HCT116 (cell line): ENCODE results near the gene CEP112. TPM values are rescaled to one million over a fixed set of nuclear protein-coding genes. Genes with fewer than 3 reads are reported as not detected.

Experiments used
- ATAC-seq: fragments of 200-7000 bp; cut with Tn5 transposase; 2 replicates; pipeline ENCODE4 v1.9.1; 2020; ENCODE audit warnings: mild to moderate bottlenecking, moderate library complexity
- BruUV-seq: library from RNA; stranded (reverse); fragments of 400-500 nt; replicated peaks from 2 replicates; lab custom pipeline; 2021; lab: Mats Ljungman, UMichigan
- CTCF ChIA-PET: fragments of 300-600 bp; sonication (Branson Sonifier 250); formaldehyde crosslinking; loops from one replicate; lab custom pipeline; 2021; ENCODE audit warnings: antibody characterized with exemption; lab: Charles Lee
- POLR2A ChIA-PET: fragments of 300-600, 350-600 bp; sonication (Branson Sonifier 250); formaldehyde crosslinking; loops from one replicate; lab custom pipeline; 2021; ENCODE audit warnings: antibody characterized with exemption; lab: Charles Lee
- RAD21 ChIA-PET, 2 experiments: fragments of 300-600 bp; sonication (Branson Sonifier 250); formaldehyde crosslinking; loops; one replicate each; lab custom pipeline; 2023; ENCODE audit warnings: low total read pairs in 2 of 2; ENCODE audit not compliant: uncharacterized antibody in 2 of 2, unreplicated experiment in 2 of 2, low non-redundant PET in 1 of 2; lab: Charles Lee
- DNase-seq: peaks from one replicate; pipeline ENCODE4 v3.0.0-alpha.2; 2010; ENCODE audit warnings: low read depth, low spot score
- H2AFZ ChIP-seq: fragments of 200-600 bp; shearing (Covaris generic), sonication (generic); 2 replicates; pipeline ENCODE4 v1.6.1; 2017; ENCODE audit warnings: low read depth, mixed run types, mixed read lengths, antibody characterized with exemption, low read length; ENCODE audit not compliant: poor library complexity, severe bottlenecking
- H3K27ac ChIP-seq: 2 replicates; pipeline ENCODE4 v1.5.1; 2012; ENCODE audit warnings: low read depth, low read length
- H3K27me3 ChIP-seq: fragments of 200-600 bp; sonication (generic); 2 replicates; pipeline ENCODE4 v1.6.1; 2016; ENCODE audit warnings: mixed run types, low read length, mixed read lengths; ENCODE audit not compliant: insufficient read depth
- H3K36me3 ChIP-seq, 2 experiments: fragments of 200-500 bp in 1 of 2; fragments of 200-600 bp in 1 of 2; sonication (Bioruptor generic) in 1 of 2; sonication (generic) in 1 of 2; 2 replicates each; pipeline versions ENCODE4 v1.5.1 to v1.6.1; 2014 to 2016; ENCODE audit warnings: low read length in 2 of 2, inconsistent platforms in 1 of 2, mixed read lengths in 1 of 2, mixed run types in 1 of 2; ENCODE audit not compliant: insufficient read depth in 2 of 2, control insufficient read depth in 1 of 2
- H3K4me1 ChIP-seq, 2 experiments: fragments of 200-600 bp in 1 of 2; sonication (generic) in 1 of 2; 2 replicates each; pipeline versions ENCODE4 v1.5.1 to v1.6.1; 2012 to 2017; ENCODE audit warnings: low read length in 2 of 2, inconsistent platforms in 1 of 2, mild to moderate bottlenecking in 1 of 2, mixed read lengths in 1 of 2, mixed run types in 1 of 2, moderate library complexity in 1 of 2; ENCODE audit not compliant: insufficient read depth in 2 of 2, control insufficient read depth in 1 of 2
- H3K4me2 ChIP-seq: fragments of 200-600 bp; sonication (generic); 2 replicates; pipeline ENCODE4 v1.6.1; 2017; ENCODE audit warnings: mixed run types, low read length, mixed read lengths
- H3K4me3 ChIP-seq, 2 experiments: fragments of 200-600 bp in 1 of 2; sonication (generic) in 1 of 2; replicated peaks in 1 of 2; 2 replicates each; pipeline ENCODE4 v1.5.1; 2011 to 2016; ENCODE audit warnings: low read length in 2 of 2, control low read depth in 1 of 2, low read depth in 1 of 2, mild to moderate bottlenecking in 1 of 2, mixed read lengths in 1 of 2, mixed run types in 1 of 2
- H3K79me2 ChIP-seq: fragments of 200-600 bp; sonication (generic); 2 replicates; pipeline ENCODE4 v1.6.1; 2017; ENCODE audit warnings: mild to moderate bottlenecking, mixed run types, low read length, moderate library complexity, mixed read lengths; ENCODE audit not compliant: insufficient read depth
- H3K9ac ChIP-seq: fragments of 200-600 bp; sonication (generic); 2 replicates; pipeline ENCODE4 v1.6.1; 2016; ENCODE audit warnings: low read length, mixed read lengths
- H3K9me2 ChIP-seq: fragments of 200-600 bp; sonication (generic), shearing (Covaris generic); 2 replicates; pipeline ENCODE4 v1.6.1; 2017; ENCODE audit warnings: mixed run types, mild to moderate bottlenecking, moderate library complexity; ENCODE audit not compliant: insufficient read depth
- H3K9me3 ChIP-seq, 2 experiments: fragments of 200-500 bp in 1 of 2; fragments of 200-600 bp in 1 of 2; sonication (Bioruptor generic) in 1 of 2; sonication (generic) in 1 of 2; 2 replicates each; pipeline ENCODE4 v1.6.1; 2014 to 2017; ENCODE audit warnings: low read length in 2 of 2, mixed read lengths in 2 of 2, inconsistent platforms in 1 of 2, low read depth in 1 of 2, mild to moderate bottlenecking in 1 of 2, mixed run types in 1 of 2, moderate library complexity in 1 of 2; ENCODE audit not compliant: control insufficient read depth in 1 of 2, insufficient read depth in 1 of 2
- H4K20me1 ChIP-seq: fragments of 200-600 bp; sonication (generic), shearing (Covaris generic); 2 replicates; pipeline ENCODE4 v1.6.1; 2017; ENCODE audit warnings: mixed run types, mild to moderate bottlenecking, moderate library complexity; ENCODE audit not compliant: insufficient read depth
- CEBPB ChIP-seq: IDR thresholded peaks from 2 replicates; pipeline ENCODE4 v1.6.1; 2012; ENCODE audit warnings: low read depth
- ELF1 ChIP-seq: IDR thresholded peaks from 2 replicates; pipeline ENCODE4 v1.6.1; 2012; ENCODE audit warnings: low read depth, borderline replicate concordance
- EZH2 ChIP-seq: fragments of 200-600 bp; sonication (generic); IDR thresholded peaks from 2 replicates; pipeline ENCODE4 v1.6.1; 2017; ENCODE audit warnings: antibody characterized with exemption, mixed run types
- EZH2phosphoT487 ChIP-seq: fragments of 200-600 bp; IDR thresholded peaks from 2 replicates; pipeline ENCODE4 v1.6.1; 2018; ENCODE audit warnings: antibody characterized with exemption, borderline replicate concordance
- JUND ChIP-seq: IDR thresholded peaks from 2 replicates; pipeline ENCODE4 v1.6.1; 2012
- POLR2AphosphoS5 ChIP-seq: IDR thresholded peaks from 2 replicates; pipeline ENCODE4 v1.6.1; 2011; ENCODE audit warnings: mild to moderate bottlenecking, low read depth, low read length, moderate library complexity
- RAD21 ChIP-seq: IDR thresholded peaks from 2 replicates; pipeline ENCODE4 v1.6.1; 2012; ENCODE audit warnings: low read depth, mild to moderate bottlenecking
- REST ChIP-seq: IDR thresholded peaks from 2 replicates; pipeline ENCODE4 v1.6.1; 2012; ENCODE audit warnings: low read depth
- SIN3A ChIP-seq: IDR thresholded peaks from 2 replicates; pipeline ENCODE4 v1.6.1; 2012; ENCODE audit warnings: low read depth
- SP1 ChIP-seq: IDR thresholded peaks from 2 replicates; pipeline ENCODE4 v1.6.1; 2012; ENCODE audit warnings: low read depth
- ZNF274 ChIP-seq: fragments of 200-500 bp; sonication (Bioruptor generic); IDR thresholded peaks from 2 replicates; pipeline ENCODE4 v1.6.1; 2014; ENCODE audit warnings: mild to moderate bottlenecking, low read depth, low read length, inconsistent platforms
- intact Hi-C: fragments of 100-400 bp; cut with micrococcal nuclease; formaldehyde crosslinking; loops from 2 replicates; pipeline ENCODE4 v1.10.0; 2022
- total RNA-seq: library from RNA; stranded (reverse); gene quantifications from one replicate; pipeline ENCODE4 v1.2.1, GENCODE V29; 2021; ENCODE audit not compliant: unreplicated experiment

The CEP112 gene
- total RNA-seq, 1 experiment from 2014 or later, result 10.9 TPM

GRCh38 chr17:65678546-65678945, 513.4 kb downstream of the CEP112 start:
- H3K9me3 ChIP-seq, result no peaks in the 10 kb centered on the region
- no peak for DNase-seq
- ATAC-seq, result no peak
- no peaks in the 10 kb centered on the region for H3K79me2 ChIP-seq
- ChIA-PET RAD21 (no interaction called here), CTCF (no interaction called here), POLR2A (no interaction called here)
- TF ChIP-seq ZNF274 (no peak), SP1 (no peak), ELF1 (no peak), EZH2phosphoT487 (no peak), SIN3A (no peak), REST (no peak), POLR2AphosphoS5 (no peak), JUND (no peak), EZH2 (no peak), CEBPB (no peak), RAD21 (no peak)
- no peak overlapping the region for H3K9ac ChIP-seq
- intact Hi-C loops, result no loop called here
- peaks cover 0 to 3% of the 10 kb centered on the region in 2 experiments; a peak in 1 of 4 replicates for H3K4me1 ChIP-seq
- no peaks in the 10 kb centered on the region for H3K9me2 ChIP-seq
- BruUV-seq, result no TSS peak
- no peak overlapping the region for H3K4me2 ChIP-seq
- no peaks in the 10 kb centered on the region for H3K36me3 ChIP-seq
- H3K4me3 ChIP-seq, result no peak overlapping the region
- H3K27me3 ChIP-seq, result no peaks in the 10 kb centered on the region
- no peak overlapping the region for H3K27ac ChIP-seq
- no peak overlapping the region for H2AFZ ChIP-seq
- H4K20me1 ChIP-seq, result no peaks in the 10 kb centered on the region
